Hepatocyte (in vitro differentiated cells): ENCODE measurements around the gene DCXR. TPM values are rescaled to one million over a fixed set of nuclear protein-coding genes. Genes with fewer than 3 reads are reported as not detected.

ENCODE experiments used
- DNase-seq: peaks from one replicate; pipeline ENCODE4 v3.0.0-alpha.2; 2016; ENCODE audit warnings: low spot score
- H2AFZ ChIP-seq: fragments of 200-600 bp; sonication (generic); 2 replicates; pipeline ENCODE4 v1.6.0; 2016; ENCODE audit warnings: antibody characterized with exemption, mild to moderate bottlenecking
- H3K27ac ChIP-seq: fragments of 200-600 bp; sonication (generic); 2 replicates; pipeline ENCODE4 v1.5.1; 2016; ENCODE audit warnings: mild to moderate bottlenecking
- H3K27me3 ChIP-seq: fragments of 200-600 bp; sonication (generic); 2 replicates; pipeline ENCODE4 v1.6.1; 2016
- H3K36me3 ChIP-seq: fragments of 200-600 bp; sonication (generic); replicated peaks from 2 replicates; pipeline ENCODE4 v1.5.1; 2016; ENCODE audit warnings: low read depth; ENCODE audit not compliant: insufficient read depth
- H3K4me1 ChIP-seq: fragments of 200-600 bp; sonication (generic); 2 replicates; pipeline ENCODE4 v1.5.1; 2016; ENCODE audit warnings: mild to moderate bottlenecking, moderate library complexity; ENCODE audit not compliant: insufficient read depth
- H3K4me2 ChIP-seq: fragments of 200-600 bp; sonication (generic); 2 replicates; pipeline ENCODE4 v1.6.0; 2016
- H3K4me3 ChIP-seq: fragments of 200-600 bp; sonication (generic); 2 replicates; pipeline ENCODE4 v1.5.1; 2016; ENCODE audit warnings: mild to moderate bottlenecking
- H3K79me2 ChIP-seq: fragments of 200-600 bp; sonication (generic); 2 replicates; pipeline ENCODE4 v1.6.0; 2017; ENCODE audit warnings: mild to moderate bottlenecking
- H3K9me2 ChIP-seq: fragments of 200-600 bp; sonication (generic); replicated peaks from 2 replicates; pipeline ENCODE4 v1.6.0; 2017; ENCODE audit warnings: mild to moderate bottlenecking; ENCODE audit not compliant: insufficient read depth
- H3K9me3 ChIP-seq: fragments of 200-600 bp; sonication (generic); 2 replicates; pipeline ENCODE4 v1.5.1; 2016; ENCODE audit warnings: low read depth, mild to moderate bottlenecking
- H4K20me1 ChIP-seq: fragments of 200-600 bp; sonication (generic); 2 replicates; pipeline ENCODE4 v1.6.0; 2016; ENCODE audit warnings: mild to moderate bottlenecking; ENCODE audit not compliant: insufficient read depth, poor library complexity, severe bottlenecking
- EZH2 ChIP-seq: fragments of 200-600 bp; sonication (generic); IDR thresholded peaks from 2 replicates; pipeline ENCODE4 v1.6.1; 2016; ENCODE audit warnings: antibody characterized with exemption, mild to moderate bottlenecking, borderline replicate concordance
- EZH2phosphoT487 ChIP-seq: fragments of 200-600 bp; sonication (generic); IDR thresholded peaks from one replicate; pipeline ENCODE4 v1.6.1; 2018; ENCODE audit warnings: antibody characterized with exemption, mild to moderate bottlenecking, low read depth, moderate library complexity; ENCODE audit not compliant: unreplicated experiment, severe bottlenecking
- WGBS: methylation state at CpG from one replicate; pipeline ENCODE4 v1.1.6; 2016; ENCODE audit warnings: low lambda C conversion rate; ENCODE audit errors: missing lambda C conversion rate; 5-methylcytosine and 5-hydroxymethylcytosine counted together
- polyA plus RNA-seq: library from polyadenylated mRNA; unstranded; fragments of >200 nt; fragmentation: Nextera tagmentation; extraction: Ambion mirVana; gene quantifications from 2 replicates; pipeline ENCODE4 v1.2.1, GENCODE V29; 2016
- total RNA-seq: library from RNA; depleted of rRNA; stranded (reverse); fragments of >200 nt; gene quantifications from 2 replicates; pipeline ENCODE4 v1.2.3, GENCODE V29; 2014
- TF ChIP-seq, protein P1 (sequence below): fragments of 200-600 bp; sonication (generic); IDR thresholded peaks from 2 replicates; pipeline ENCODE4 v1.5.1; 2016; ENCODE audit warnings: antibody characterized with exemption, mild to moderate bottlenecking; ENCODE audit not compliant: poor library complexity

The DCXR gene
- total and polyA plus RNA-seq, 2 experiments from 2014 or later: 118 to 207 TPM

GRCh38 chr17:82029391-82029790, 8.1 kb downstream of the DCXR start:
- Histone ChIP-seq H3K4me2 (no peak overlapping the region), H3K27me3 (no peaks in the 10 kb centered on the region), H3K79me2 (no peaks in the 10 kb centered on the region), H3K4me1 (peaks cover 11% of the 10 kb centered on the region), H4K20me1 (no peaks in the 10 kb centered on the region), H2AFZ (no peak overlapping the region), H3K27ac (no peak overlapping the region), H3K4me3 (no peak overlapping the region), H3K9me3 (no peaks in the 10 kb centered on the region), H3K36me3 (no peaks in the 10 kb centered on the region), H3K9me2 (no peaks in the 10 kb centered on the region)
- 99% methylated on average over 16 of the region's 16 CpGs for WGBS
- TF ChIP-seq, protein P1, sequence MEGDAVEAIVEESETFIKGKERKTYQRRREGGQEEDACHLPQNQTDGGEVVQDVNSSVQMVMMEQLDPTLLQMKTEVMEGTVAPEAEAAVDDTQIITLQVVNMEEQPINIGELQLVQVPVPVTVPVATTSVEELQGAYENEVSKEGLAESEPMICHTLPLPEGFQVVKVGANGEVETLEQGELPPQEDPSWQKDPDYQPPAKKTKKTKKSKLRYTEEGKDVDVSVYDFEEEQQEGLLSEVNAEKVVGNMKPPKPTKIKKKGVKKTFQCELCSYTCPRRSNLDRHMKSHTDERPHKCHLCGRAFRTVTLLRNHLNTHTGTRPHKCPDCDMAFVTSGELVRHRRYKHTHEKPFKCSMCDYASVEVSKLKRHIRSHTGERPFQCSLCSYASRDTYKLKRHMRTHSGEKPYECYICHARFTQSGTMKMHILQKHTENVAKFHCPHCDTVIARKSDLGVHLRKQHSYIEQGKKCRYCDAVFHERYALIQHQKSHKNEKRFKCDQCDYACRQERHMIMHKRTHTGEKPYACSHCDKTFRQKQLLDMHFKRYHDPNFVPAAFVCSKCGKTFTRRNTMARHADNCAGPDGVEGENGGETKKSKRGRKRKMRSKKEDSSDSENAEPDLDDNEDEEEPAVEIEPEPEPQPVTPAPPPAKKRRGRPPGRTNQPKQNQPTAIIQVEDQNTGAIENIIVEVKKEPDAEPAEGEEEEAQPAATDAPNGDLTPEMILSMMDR: no peak
- TF ChIP-seq EZH2phosphoT487: no peak
- TF ChIP-seq EZH2: no peak
- no peak for DNase-seq

- Histone ChIP-seq H3K27me3 (no peaks in the 10 kb centered on the region), H3K9me2 (no peaks in the 10 kb centered on the region), H3K36me3 (no peaks in the 10 kb centered on the region), H3K27ac (no peak overlapping the region), H3K79me2 (no peaks in the 10 kb centered on the region), H2AFZ (no peak overlapping the region), H3K4me3 (no peak overlapping the region), H3K4me2 (no peak overlapping the region), H3K9me3 (no peaks in the 10 kb centered on the region), H3K4me1 (peaks cover 15% of the 10 kb centered on the region), H4K20me1 (no peaks in the 10 kb centered on the region)
- no peak for TF ChIP-seq EZH2
- TF ChIP-seq, protein P1: no peak
- no peak for DNase-seq
- over 99% methylated on average over 9 of the region's 9 CpGs for WGBS
These were observed 8.5 kb downstream of the DCXR start for GRCh38 chr17:82028966-82029365.

DNA sequence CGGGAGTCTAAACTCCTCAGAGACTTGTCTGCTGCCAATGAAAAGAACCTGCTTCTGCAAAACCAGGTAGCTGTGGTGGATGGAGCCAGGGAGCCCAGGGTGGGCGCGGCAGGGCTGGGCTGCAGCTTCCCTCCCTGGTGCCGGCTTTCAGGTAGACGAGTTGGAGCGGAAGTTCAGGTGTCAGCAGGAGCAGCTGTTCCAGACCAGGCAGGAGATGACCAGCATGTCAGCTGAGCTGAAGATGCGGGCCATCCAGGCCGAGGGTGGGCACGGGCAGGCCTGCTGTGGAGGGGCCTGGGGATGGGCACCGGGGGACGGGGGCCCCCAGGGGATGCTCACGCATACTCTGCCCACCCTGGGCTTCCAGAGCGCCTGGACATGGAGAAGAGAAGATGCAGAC, 9.3 kb downstream of the DCXR start:
- no peaks in the 10 kb centered on the region for H3K79me2 ChIP-seq
- H3K27ac ChIP-seq: no peak overlapping the region
- WGBS: 97% methylated on average over 10 of the region's 13 CpGs
- TF ChIP-seq, protein P1: no peak
- TF ChIP-seq EZH2phosphoT487 (no peak), EZH2 (no peak)
- no peaks in the 10 kb centered on the region for H3K36me3 ChIP-seq
- H3K4me3 ChIP-seq: no peak overlapping the region
- no peak for DNase-seq
- peaks cover 20% of the 10 kb centered on the region for H3K4me1 ChIP-seq
- no peak overlapping the region for H3K4me2 ChIP-seq
- H4K20me1 ChIP-seq: no peaks in the 10 kb centered on the region
- H3K9me3 ChIP-seq: no peaks in the 10 kb centered on the region
- H3K27me3 ChIP-seq: no peaks in the 10 kb centered on the region
- no peak overlapping the region for H2AFZ ChIP-seq
- no peaks in the 10 kb centered on the region for H3K9me2 ChIP-seq
